GM19395 (cell line): ENCODE measurements around the gene SHISAL1.

ENCODE experiments used
- ATAC-seq: cut with Tn5 transposase; IDR thresholded peaks from one replicate; pipeline ENCODE4 v1.9.1; 2021; ENCODE audit warnings: mild to moderate bottlenecking, moderate library complexity; ENCODE audit not compliant: unreplicated experiment

The SHISAL1 gene

DNA sequence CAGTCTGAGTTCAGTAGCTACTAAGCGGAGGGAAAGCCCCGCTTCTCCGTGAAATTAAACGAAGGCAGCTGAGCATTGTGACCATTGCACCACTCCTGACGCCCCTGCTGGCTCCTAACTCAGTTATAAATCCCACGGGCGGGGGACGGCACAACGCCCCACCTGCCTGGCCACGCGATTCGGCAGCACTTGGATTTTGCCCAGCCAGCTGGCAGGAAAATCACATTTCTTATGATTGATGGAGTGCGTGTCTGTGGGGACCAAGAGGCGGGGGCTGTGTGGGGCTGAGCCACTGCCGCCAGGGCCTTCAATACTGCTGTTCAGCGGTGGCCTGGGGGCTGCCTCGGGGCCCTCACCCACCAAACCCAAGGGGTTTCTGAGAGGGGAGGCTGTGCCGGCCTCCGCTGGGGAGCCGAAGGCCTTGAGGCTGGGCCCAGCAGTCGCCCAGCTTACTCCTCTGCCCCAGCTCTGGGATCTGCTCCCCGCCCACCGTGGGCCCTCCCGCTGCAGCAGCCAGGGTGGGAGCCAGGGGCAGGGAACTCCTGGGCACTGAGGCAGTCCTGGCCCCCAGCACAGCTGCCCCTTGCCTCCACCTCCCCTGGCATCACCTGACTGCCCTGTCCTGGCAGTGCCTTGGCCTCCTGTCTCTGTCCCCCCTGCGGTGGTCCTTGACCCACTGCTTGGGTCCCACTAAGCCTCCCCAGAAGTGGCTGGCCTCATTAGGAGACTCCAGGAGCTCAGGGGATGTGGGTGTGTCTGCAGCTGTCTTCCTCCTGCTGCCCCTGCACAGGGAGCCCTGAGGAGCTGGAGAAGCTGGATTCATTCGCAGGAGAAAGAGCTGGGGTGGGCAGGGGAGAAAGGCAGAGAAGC is 30.7 kb downstream of the SHISAL1 start:
- ATAC-seq: no peak

DNA sequence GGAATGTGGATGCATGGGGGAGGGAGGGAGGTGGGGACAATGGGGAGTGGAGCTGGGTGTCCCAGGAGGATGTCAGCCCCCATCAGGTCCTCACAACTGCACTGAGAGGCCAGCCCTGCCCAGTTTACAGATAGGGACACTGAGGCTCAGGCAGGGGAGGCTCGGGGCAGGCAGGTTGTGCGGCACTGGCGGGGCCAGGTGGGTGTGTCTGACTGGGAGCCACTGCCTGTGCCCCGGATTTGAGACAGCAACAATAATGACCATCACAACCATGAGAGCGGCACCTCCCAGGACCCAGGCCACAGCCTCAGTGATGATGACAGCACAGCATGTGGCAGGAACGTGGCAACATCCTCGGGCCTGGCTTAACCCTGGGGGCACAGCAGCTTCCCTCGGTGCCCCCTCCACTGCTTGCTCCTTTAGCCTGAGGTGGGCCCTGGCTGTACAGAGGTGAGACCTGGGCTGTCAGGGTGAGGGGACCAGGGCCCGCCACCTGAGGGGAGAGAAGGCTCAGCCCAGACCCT is 32.0 kb downstream of the SHISAL1 start:
- ATAC-seq: no peak

DNA sequence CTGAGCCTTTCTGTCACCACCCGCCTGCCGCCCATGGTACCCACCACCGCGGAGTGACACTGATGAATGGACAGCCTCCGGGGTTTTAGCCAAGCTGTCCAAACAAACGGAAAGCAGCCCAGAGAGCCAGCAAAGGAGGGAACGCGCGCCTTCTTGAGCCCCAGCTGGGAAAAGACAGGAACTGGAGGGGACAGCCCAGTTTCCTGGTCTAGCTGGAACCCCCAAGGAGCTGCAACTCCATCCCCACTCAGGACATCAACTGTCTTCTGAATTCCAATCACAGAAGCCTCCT is 33.7 kb downstream of the SHISAL1 start:
- ATAC-seq: no peak

DNA sequence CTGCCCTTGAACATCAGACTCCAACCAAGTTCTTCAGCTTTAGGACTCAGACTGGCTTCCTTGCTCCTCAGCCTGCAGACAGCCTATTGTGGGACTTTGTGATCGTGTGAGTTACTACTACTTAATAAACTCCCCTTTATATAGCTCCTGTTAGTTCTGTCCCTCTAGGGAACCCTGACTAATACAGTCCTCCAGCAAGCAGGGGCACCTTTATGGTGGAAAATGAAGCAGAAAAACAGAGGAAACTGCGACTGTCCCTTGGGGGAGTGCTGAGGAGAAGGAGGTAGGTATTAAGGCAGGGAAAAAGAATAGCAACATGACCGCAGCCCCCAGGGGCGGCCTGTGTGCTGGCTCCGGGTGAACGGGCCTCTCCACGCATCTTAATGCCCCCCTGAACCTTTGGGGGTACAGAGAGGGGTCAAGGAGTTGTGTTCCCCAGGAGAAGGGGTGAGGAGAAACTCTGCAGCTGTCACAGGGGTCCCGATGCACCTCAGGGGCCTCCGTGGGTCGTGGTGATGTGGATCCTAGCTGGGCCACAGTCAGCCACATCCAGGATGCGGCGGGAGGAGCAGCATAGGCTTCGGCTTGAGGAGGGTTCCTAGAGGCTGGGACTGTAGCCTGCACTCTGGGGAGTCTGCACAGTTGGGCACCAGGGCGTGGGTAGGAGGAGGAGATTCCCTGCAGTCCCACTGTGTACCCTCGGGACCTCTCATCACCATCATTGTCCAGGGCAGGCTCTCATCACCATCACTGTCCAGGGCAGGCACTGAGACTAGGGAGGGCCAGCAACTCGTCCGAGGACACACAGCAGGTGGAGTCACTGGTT is 34.3 kb downstream of the SHISAL1 start:
- ATAC-seq: no peak

DNA sequence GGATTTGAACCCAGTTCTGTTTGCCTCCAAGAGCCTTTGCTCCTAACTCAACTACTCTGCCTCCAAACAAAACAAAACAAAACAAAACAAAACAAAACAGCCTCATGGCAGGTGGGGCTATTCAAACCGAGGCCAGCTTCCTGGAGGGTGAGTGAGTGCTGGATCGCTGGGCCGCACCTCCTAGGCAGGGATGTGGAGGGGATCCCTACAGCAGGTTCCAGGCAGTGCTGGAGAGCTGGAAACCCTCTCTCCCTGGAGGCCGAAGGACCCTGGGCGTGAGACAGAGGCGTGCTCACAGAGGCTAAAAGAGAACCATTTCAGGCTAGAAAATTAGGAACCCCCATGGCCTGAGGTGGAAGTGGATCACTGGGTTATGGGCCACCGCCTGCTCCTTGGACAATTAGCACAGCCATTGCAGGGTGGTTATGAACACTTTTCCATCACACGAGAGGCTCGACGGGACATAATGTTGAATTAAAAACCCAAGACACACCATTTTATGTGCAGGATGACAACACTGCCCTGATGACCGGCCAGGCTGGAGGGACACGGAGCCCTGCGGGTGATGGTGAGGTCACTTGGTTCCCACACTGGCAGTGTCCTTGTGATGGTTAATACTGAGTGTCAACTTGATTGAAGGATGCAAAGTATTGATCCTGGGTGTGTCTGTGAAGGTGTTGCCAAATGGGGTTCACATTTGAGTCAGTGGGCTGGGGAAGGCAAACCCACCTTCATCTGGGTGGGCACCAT is 35.2 kb downstream of the SHISAL1 start:
- no peak for ATAC-seq

DNA sequence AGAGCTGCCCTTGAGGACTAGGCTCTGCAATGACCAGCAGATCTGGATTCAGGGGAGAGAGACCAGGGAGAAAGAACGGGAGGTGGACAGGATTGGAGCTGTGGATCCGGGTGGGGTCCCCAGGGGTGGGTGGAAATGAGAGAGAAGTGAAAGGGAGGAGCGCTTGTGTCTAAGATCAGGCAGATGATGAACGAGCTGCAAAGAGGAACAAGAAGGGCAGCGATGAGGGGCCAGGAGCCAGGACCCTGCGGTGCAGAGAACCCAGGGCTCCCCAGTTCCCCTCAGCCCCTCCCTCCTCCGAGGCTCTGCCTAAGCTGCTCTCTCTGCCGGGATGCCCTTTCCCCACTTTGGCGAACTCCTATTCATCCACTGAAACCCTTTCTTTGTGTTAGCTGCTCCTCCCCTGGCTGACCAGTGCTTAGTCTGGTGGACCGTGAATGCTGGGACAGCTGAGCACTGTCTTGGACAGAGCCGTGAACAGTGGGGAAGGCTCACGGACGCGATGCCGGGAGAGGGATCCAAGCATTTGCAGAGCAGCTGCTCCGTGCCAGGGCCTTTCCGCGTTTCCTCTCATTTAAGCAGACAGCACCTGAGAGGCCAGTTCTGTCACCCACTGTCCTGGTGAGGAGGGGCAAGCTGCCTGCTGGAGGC is 35.9 kb downstream of the SHISAL1 start:
- ATAC-seq: no peak

DNA sequence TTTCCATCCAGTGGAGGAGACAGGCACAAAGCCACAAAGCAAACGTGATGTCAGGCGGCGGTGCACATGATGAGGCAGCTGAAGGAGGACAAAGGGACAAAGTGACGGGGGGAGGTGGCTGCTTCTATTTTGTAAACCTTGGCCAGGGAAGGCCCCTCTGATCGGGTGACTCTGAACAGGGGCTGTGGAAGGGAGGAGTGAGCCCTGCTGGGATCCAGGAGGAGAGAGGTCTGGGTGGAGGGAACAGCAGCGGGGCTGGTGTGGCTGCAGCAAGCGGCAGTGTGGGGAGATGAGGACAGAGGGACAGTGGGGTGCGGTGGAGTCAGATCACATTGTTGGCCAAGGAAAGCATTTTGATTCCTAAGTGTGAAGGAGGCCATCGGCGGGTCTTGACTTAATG is 36.7 kb downstream of the SHISAL1 start:
- no peak for ATAC-seq

DNA sequence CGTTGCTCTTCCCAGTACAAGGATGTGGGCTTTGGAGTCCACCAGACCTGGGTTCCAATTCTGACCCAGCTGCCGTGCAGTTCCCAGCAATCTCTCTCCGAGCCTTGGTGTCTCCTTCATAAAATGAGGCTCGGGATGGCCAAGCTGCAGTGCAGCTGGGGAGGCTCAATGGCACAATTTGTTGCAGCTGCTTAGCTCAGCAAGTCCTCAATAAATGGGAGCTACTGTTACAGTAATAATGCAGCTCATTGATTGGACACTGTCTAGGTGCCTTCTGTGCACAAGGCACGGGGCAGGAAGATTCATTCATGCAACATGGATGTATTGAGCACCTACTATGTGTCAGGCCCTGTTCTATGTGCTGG is 37.1 kb downstream of the SHISAL1 start:
- ATAC-seq: no peak

DNA sequence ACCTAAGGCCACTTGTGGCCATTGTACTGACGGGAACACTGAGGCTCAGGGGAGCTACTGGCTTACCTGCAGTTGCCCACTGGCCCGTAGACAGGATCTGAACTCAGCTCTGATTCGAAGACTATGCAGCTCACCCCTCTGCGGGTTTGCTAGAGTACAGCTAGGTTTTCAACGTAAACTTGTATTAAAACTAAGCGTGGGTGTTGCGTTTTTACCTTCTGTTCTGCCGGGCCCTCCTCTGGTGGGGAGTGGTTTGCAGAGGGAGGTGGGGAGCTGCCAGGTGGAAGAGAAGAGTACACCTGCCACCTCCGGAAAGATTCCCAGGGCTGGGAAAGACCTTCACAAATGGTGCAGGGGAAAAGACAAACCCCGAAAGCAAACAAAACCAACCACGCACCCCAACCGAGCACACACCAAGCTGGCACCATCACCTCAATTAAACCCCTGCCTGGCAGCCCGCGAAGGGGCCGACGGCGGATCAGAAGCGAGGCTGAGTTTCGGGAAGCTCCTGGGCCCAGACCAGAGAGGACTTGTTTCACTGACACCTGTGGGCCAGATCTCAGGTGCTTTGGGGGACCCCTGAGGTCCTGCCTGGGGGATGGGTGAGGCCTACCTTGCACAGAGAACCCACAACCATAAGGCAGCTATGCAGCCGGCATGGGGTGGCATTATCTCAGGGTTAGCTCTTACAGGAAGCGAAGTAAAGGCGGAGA is 37.7 kb downstream of the SHISAL1 start:
- no peak for ATAC-seq

DNA sequence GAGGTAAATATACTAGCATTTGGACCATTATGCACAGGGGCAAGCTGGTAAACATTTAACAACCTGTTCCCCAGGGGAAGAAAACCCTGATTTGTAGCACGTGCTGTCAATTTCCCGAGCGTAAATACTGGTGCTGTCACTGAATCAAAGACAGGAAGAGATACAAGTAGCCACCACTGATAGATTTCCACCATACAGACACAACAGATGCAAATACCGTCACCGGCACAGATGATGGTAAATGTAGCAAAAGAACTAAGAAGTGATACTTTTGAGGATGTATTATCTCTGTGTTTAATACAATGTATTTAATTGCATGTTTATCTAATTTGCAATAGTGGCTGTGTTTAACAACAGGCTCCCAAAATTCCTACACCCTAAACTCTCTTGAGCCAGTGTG is 39.6 kb downstream of the SHISAL1 start:
- ATAC-seq: no peak

DNA sequence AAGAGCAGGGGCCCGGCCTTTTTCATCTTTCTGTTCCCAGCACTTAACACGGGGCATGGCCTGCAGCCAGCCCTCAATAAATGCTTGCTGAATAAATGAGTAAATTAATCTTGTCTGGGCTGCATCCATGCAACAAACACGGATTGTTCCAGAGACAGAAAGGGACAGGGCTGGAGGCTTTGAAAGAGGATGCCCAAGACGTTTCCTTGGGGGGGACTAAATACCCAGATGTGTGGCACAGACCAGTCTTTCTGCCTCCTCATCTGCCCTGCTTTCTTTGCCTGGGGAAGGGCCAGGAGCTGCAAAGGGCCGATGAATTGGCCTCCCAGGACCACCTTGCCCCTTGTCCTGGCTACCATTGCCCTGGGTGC is 40.4 kb downstream of the SHISAL1 start:
- no peak for ATAC-seq

DNA sequence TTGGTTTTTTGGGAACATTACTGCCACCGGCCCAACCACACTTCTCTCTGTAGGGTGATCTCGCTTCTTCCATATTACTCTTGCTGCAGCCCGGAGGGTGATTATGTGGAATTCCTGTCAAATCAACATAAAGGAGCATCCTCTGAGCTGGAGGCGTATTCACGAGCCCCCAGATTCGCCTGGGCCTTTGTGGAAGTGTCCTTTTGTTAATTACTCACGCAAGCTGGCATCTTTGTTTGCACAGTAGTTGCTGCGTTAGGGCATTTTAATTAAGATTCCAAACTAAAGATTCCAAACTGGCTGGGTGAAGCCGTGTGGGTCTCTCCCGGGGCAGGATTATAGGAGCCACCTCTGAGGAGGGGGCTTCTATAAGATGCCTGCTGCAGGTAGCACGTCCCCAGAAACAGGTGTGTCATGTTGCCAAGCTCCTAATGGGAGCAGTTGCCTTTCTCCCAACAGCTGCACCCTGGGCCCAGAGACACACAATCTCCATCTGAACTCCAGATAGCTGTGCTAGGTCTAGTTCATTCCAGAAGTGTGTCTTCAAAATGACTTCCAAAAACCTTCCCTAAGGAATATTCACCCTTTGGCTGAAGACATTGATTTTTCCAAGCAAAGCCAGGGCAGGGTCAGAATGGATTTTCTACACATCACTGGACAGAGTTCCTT is 40.9 kb downstream of the SHISAL1 start:
- ATAC-seq: no peak

DNA sequence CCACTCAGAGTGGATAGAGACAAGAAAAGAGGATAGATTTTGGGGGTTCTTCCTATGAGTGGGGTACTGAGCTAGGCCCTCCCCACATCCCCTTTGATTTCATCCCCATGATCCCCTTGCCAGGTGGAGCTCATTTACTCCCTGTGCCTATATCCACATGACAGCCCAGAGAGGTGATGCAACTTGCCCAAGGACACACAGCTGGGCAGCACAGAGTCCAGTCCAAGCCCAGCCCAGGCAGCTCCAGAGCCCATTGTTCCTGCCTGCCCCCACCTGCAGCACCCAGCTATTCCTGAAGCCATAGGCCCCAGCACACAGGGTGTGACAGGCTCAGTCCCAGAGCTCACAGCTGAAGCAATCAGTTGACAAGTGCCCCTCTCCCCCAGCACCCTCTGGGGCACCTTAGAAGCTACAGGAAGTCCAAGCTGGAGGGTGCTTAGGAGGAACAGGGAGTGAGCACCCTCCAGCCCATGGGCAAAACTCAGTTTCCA is 41.7 kb downstream of the SHISAL1 start:
- no peak for ATAC-seq

DNA sequence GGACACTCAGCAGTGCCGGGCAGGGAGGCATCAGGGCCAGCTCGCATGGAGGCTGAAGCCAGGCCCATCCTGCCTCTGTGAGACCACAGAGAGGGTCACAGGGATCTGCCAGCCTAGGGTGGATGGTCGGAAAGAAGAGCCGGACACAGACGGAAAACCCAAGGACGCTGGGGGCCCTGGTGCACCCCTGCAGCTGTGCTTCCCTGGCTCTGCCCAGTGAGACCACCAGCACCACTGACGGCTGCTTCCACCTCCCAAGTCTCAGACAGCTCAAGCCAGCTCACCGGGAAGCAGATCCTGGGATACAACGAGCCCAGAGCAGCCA is 42.2 kb downstream of the SHISAL1 start:
- ATAC-seq: no peak

DNA sequence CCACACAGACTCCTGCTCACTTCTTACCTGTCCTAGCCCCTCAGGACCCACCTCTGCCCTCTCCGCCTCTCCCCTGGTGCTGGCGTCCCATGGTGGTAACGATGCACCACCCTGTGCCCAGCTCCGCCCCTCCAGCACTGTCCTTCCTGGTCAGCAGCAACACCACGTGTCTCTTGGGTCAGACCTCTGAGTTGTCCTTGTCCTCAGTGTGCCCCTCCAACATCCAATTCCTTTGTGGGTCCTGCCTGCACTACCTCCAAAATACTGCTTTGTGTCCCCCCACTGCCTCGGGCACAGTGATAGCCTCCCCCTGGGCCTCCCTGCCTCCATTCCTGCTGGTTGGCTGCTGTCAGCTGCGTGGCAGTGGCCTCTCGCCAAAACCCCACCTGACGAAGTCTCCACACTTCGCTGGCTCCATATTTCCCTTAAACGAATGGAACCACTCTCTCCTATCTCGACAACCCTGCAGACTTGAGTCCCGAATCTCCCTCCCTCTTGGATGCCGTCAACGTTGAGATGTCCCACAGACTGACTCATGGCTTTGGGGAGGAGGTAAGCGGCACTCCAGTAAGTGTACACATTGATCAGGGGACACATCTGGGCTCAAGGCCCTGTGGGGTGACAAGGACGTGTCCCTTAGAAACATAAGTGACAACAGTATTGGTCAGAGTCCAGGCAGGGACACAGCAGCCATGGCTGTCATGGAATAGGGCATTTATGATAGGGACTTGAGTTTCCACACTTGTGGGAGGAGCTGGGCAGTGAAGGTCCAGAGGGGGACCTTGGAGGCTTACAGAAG is 42.8 kb downstream of the SHISAL1 start:
- ATAC-seq: no peak

DNA sequence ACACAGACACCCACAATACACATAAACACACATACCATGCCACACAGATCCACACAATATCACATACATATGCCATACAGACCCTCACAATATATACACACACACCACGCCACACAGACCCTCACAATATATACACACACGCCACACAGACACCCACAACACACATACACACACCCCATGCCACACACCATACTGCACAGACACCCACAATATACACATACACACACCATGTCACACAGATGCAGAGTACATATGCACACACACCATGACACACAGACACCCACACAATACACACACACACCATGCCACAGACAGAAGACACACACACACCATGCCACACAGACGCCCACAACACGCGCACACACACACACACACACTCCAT is 43.6 kb downstream of the SHISAL1 start:
- ATAC-seq: no peak

DNA sequence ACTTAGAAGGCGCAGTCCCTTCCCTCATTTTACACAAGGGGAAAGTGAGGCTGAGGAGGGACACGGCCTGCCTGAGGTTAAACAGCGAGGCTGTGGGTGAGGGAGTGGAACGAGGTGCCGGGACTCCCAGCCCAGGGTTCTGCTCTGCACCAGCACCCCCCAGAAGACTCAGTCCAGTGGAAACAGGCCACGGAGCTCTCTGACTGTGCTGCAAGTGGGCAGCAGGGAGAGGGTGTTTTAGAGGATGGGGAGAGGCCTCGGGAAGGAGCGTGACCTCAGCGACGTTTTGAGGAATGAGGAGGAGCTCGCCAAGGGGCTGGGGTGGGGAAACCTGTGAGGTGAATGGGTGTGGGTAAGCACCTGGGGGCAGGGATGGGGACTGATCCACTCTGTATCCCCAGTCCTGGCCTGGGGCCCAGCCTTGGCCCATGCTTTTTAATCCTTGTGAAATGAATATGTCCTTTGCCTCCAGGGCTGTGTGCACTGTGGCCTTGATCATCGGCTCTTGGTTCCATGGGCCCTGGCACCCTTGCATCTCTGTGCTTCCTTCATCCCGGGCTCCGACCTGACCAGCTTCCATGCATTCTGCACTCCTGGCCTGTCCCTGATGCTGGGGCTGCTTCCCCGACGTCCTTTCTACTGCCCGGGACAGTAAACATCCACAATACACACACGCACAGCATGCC is 44.2 kb downstream of the SHISAL1 start:
- ATAC-seq: no peak

DNA sequence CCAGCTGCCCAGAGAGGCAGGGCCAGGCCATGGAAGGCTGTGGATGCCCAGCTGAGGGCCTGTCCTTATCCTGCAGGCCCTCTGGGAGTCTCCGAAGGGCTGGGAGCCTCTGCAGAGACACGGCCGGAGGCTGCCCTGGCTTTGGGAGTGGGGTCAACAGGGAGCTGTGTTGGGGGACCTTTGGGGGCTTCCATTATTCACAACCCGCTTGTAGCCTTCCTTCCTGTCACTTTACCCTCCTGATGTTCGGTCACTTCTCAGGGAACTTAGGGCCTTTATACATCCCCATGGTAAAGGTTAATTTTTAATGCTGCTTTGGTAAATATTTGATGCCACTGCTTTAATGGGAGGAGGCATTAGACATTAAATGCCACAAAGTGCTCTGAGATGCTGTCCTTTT is 44.9 kb downstream of the SHISAL1 start:
- no peak for ATAC-seq
